Measurements from ENCODE around the gene FHL1.

Gene FHL1

GRCh38 chrX:136250191-136251040 is 103.1 kb downstream of the FHL1 start:
- DNase-seq (ENCODE audit: extremely low read depth in 1 of 2, low read depth in 1 of 2) = peak in 1 of 2 donors; percentile 17

GRCh38 chrX:136251041-136251991 is 104.0 kb downstream of the FHL1 start, which contains the start of gene MAP7D3:
MAP7D3 (minus strand) TSS chrX:136251400; CDS start chrX:136251358, 42 bp downstream.
- DNase-seq (ENCODE audit: extremely low read depth in 1 of 2, low read depth in 1 of 2) = peak in 1 of 2 donors; percentile 48

- no peak for DNase-seq (ENCODE audit: extremely low read depth in 1 of 2, low read depth in 1 of 2)
Measured at GRCh38 chrX:136255541-136255940, 108.2 kb downstream of the FHL1 start.

- no peak for DNase-seq (ENCODE audit: extremely low read depth in 1 of 2, low read depth in 1 of 2)
Measured at GRCh38 chrX:136256026-136256425, 108.7 kb downstream of the FHL1 start.

- DNase-seq (ENCODE audit: extremely low read depth in 1 of 2, low read depth in 1 of 2) = no peak
Measured at GRCh38 chrX:136258951-136259350, 111.6 kb downstream of the FHL1 start.

GRCh38 chrX:136259543-136259942 is 112.2 kb downstream of the FHL1 start:
- DNase-seq (ENCODE audit: extremely low read depth in 1 of 2, low read depth in 1 of 2) = no peak

- no peak for DNase-seq (ENCODE audit: extremely low read depth in 1 of 2, low read depth in 1 of 2)
Measured at GRCh38 chrX:136260776-136261175, 113.4 kb downstream of the FHL1 start.
